Lower leg skin (tissue), 4 donors: Measurements from ENCODE around the gene YPEL3. TPM values are rescaled to one million over a fixed set of nuclear protein-coding genes. Genes with fewer than 3 reads are reported as not detected.

Experiments
- DNase-seq, 2 donors: peaks; one replicate each; pipeline ENCODE4 v3.0.0-alpha.2; 2019; ENCODE audit warnings: low spot score in 2 of 2
- H3K4me3 ChIP-seq: fragments of 200-600 bp; sonication (generic); 2 replicates; pipeline ENCODE4 v1.5.1; 2017; ENCODE audit warnings: mild to moderate bottlenecking, low read depth; ENCODE audit not compliant: poor library complexity, severe bottlenecking
- POLR2A ChIP-seq, 2 donors: fragments of 450-650 bp; IDR thresholded peaks; one replicate each; pipeline ENCODE4 v1.6.1; 2016 to 2017; ENCODE audit warnings: antibody characterized with exemption in 2 of 2, mild to moderate bottlenecking in 1 of 2, moderate library complexity in 1 of 2
- WGBS, 2 donors: methylation state at CpG; one replicate each; pipeline ENCODE4 v1.1.5; 2018; 5-methylcytosine and 5-hydroxymethylcytosine counted together
- intact Hi-C: fragments of 100-400 bp; cut with DNase I; formaldehyde crosslinking; loops from one replicate; pipeline ENCODE4 v1.15.0; 2023; ENCODE audit warnings: low total_unique reads
- total RNA-seq, 4 donors: library from RNA; depleted of rRNA; stranded (reverse); fragments of >200 nt; gene quantifications; one replicate each; pipeline ENCODE4 v1.1.0, GENCODE V29; 2016
- TF ChIP-seq, protein P1 (sequence below), 3 donors: fragments of 450-650 bp; IDR thresholded peaks; one replicate each; pipeline ENCODE4 v1.5.1; 2016; ENCODE audit warnings: antibody characterized with exemption in 3 of 3, mild to moderate bottlenecking in 3 of 3, moderate library complexity in 2 of 3

YPEL3 gene
- total RNA-seq, 4 donors from 2014 or later, result 185 to 351 (median 229) TPM

- H3K4me3 ChIP-seq, result peak overlapping the region; percentile 98
- intact Hi-C loops, result no loop called here
- TF ChIP-seq, protein P1, sequence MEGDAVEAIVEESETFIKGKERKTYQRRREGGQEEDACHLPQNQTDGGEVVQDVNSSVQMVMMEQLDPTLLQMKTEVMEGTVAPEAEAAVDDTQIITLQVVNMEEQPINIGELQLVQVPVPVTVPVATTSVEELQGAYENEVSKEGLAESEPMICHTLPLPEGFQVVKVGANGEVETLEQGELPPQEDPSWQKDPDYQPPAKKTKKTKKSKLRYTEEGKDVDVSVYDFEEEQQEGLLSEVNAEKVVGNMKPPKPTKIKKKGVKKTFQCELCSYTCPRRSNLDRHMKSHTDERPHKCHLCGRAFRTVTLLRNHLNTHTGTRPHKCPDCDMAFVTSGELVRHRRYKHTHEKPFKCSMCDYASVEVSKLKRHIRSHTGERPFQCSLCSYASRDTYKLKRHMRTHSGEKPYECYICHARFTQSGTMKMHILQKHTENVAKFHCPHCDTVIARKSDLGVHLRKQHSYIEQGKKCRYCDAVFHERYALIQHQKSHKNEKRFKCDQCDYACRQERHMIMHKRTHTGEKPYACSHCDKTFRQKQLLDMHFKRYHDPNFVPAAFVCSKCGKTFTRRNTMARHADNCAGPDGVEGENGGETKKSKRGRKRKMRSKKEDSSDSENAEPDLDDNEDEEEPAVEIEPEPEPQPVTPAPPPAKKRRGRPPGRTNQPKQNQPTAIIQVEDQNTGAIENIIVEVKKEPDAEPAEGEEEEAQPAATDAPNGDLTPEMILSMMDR (IDR thresholded peaks at IDR 0.05), result no peak
- TF ChIP-seq POLR2A (IDR thresholded peaks at IDR 0.05), result no peak
- no peak for DNase-seq
- 20 to 39% methylated on average over 12 to 21 of the region's 21 CpGs for WGBS, 2 donors
Measured at GRCh38 chr16:30066761-30067583, 29.0 kb downstream of the YPEL3 start.

DNA sequence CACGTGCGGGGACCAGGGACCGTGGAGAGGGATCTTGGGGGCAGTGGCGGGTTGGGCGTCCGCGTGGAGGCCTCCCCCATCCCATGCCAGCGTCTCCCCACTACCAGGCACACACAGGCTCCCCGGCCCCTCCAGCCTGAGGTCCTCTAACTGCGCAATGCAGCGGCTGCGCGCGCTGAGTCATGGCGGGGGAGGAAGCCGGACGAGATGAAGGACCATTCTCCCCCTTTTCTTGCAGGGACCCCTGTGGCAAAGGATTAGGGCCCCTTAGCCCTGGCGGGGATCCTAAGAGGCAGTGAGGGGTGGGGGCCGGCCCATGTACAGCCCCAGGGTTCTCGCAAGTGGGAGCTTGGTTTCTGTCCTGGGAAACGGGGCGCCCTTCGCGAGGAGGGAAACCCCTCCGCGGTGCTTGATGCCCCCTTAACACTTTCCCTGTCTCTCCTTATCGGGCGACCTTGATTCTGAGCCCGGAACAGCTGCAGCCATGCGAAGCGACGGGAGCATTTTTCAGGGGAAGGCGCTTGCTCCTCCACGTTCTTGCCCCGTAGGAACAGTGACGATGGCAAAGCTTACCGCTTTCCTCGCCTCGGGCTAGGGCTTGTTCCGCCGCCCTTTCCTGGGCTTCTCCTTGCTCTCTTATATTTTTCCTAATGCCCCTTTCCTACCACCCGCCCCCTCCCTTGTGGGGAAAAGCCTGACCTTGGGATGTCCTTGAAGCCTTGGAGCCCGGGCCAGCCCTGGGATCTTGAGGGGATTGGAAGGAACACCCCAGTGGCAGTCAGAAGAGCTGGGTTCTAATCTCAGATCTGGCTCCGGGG lies 29.9 kb downstream of the YPEL3 start:
- no peak for DNase-seq
- peak overlapping the region; percentile 98 for H3K4me3 ChIP-seq
- 0 to 1% methylated on average over 42 of the region's 44 CpGs for WGBS, 2 donors
- no peak for TF ChIP-seq POLR2A (IDR thresholded peaks at IDR 0.05)
- TF ChIP-seq, protein P1 (IDR thresholded peaks at IDR 0.05), result no peak
- intact Hi-C loops, result no loop called here

DNA sequence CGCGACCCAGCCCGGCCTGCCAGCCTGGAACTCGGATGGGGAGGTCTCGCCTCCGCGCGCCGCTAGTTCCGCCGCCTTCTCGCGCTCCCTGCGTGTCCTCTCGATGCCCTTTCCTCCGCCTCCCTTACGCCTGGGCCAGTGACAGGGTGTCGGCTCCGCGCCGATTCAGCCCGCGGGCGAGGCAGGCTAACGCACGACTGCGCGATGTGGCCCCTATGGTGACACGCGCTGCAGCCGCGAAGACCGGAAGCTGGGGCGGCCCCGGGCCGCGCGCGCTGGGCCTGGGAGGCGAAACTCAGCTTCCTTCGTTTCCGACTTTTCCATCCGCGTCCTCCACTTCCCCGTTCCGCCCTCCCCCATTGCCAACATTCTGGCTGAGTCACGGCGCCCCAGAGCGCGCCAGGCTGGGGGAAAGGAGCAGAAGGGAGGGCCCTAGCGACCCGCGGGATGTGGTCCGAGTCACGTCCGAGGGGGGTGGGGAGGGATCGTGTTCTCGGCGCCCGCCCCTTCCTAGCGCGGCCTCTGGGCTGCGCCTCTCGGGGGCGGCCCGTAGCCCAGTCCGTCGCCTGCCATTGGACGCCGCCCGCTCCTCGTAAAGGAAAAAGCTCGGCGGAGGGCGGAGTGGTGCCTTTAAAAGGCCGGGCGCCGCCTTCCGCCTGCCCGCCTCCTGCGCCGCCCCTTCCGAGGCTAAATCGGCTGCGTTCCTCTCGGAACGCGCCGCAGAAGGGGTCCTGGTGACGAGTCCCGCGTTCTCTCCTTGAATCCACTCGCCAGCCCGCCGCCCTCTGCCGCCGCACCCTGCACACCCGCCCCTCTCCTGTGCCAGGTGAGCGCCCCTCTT lies 30.7 kb downstream of the YPEL3 start, which contains the start of gene ALDOA:
Gene ALDOA (plus strand): TSS at position 659 of the 841 bp plus-strand sequence. CDS start 1,138 bp downstream, outside the sequence.
- 0 to 1% methylated on average over 55 to 80 of the region's 99 CpGs for WGBS, 2 donors

DNA sequence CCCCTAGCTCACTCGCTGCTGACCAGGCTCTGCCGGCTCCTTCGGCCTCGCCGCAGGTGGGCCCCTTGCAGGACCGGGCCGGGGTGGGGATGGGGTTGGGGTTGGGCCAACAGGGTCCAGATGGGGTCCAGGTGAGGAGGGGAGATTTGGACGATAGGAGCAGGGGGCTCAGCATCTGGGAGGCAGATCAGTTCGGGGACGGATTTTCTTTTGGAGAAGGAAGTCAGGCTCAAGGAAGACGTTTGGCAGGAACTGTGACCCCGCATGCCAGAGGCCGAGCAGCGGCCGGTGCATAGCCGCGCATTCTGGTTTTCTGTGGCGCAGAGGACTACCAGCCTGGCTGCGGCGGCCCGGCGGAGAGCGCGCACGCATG lies 31.3 kb downstream of the YPEL3 start:
- H3K4me3 ChIP-seq, result peak overlapping the region; percentile 39
- intact Hi-C loops, result loop anchor here (5.0 kb wide), 1 partner anchor 102 kb away; the partner anchor contains the start of gene TMEM219
- peak in 1 of 2 donors; percentile 5 for TF ChIP-seq POLR2A (IDR thresholded peaks at IDR 0.05)
- TF ChIP-seq, protein P1 (IDR thresholded peaks at IDR 0.05), result no peak
- WGBS, 2 donors, result 0% methylated on average over 17 of the region's 25 CpGs
- DNase-seq, result no peak

More for the DNA sequence above, 30.7 kb downstream of the YPEL3 start, which contains the start of gene ALDOA:
- peak within 1 kb of the TSS; percentile 98 for H3K4me3 ChIP-seq
- DNase-seq, result peak; percentile 96 to 99
- intact Hi-C loops, result no loop called here
- TF ChIP-seq, protein P1 (IDR thresholded peaks at IDR 0.05), result no peak
- TF ChIP-seq POLR2A (IDR thresholded peaks at IDR 0.05), result peak in 1 of 2 donors; percentile 95
